Loucy (cell line): Measurements from ENCODE around the gene HOXD12.

Experiments
- CTCF ChIP-seq: fragments of 200-600 bp; sonication (generic); conservative IDR thresholded peaks from 2 replicates; pipeline ENCODE4 v1.5.1; 2014; ENCODE audit warnings: mild to moderate bottlenecking, antibody characterized with exemption, low read length
- EZH2phosphoT487 ChIP-seq: fragments of 200-600 bp; IDR thresholded peaks from 2 replicates; pipeline ENCODE4 v1.6.1; 2018; ENCODE audit warnings: antibody characterized with exemption, mild to moderate bottlenecking, moderate library complexity, borderline replicate concordance

GRCh38 chr2:176090862-176091261, 8.7 kb upstream of the HOXD12 start:
- TF ChIP-seq CTCF, result no peak
- no peak for TF ChIP-seq EZH2phosphoT487
